Hepatocyte (in vitro differentiated cells): ENCODE measurements around the gene FAM221A. TPM values are rescaled to one million over a fixed set of nuclear protein-coding genes. Genes with fewer than 3 reads are reported as not detected.

Source experiments
- DNase-seq: peaks from one replicate; pipeline ENCODE4 v3.0.0-alpha.2; 2016; ENCODE audit warnings: low spot score
- H2AFZ ChIP-seq: fragments of 200-600 bp; sonication (generic); 2 replicates; pipeline ENCODE4 v1.6.0; 2016; ENCODE audit warnings: antibody characterized with exemption, mild to moderate bottlenecking
- H3K27ac ChIP-seq: fragments of 200-600 bp; sonication (generic); 2 replicates; pipeline ENCODE4 v1.5.1; 2016; ENCODE audit warnings: mild to moderate bottlenecking
- H3K27me3 ChIP-seq: fragments of 200-600 bp; sonication (generic); 2 replicates; pipeline ENCODE4 v1.6.1; 2016
- H3K36me3 ChIP-seq: fragments of 200-600 bp; sonication (generic); replicated peaks from 2 replicates; pipeline ENCODE4 v1.5.1; 2016; ENCODE audit warnings: low read depth; ENCODE audit not compliant: insufficient read depth
- H3K4me1 ChIP-seq: fragments of 200-600 bp; sonication (generic); 2 replicates; pipeline ENCODE4 v1.5.1; 2016; ENCODE audit warnings: mild to moderate bottlenecking, moderate library complexity; ENCODE audit not compliant: insufficient read depth
- H3K4me2 ChIP-seq: fragments of 200-600 bp; sonication (generic); 2 replicates; pipeline ENCODE4 v1.6.0; 2016
- H3K4me3 ChIP-seq: fragments of 200-600 bp; sonication (generic); 2 replicates; pipeline ENCODE4 v1.5.1; 2016; ENCODE audit warnings: mild to moderate bottlenecking
- H3K79me2 ChIP-seq: fragments of 200-600 bp; sonication (generic); 2 replicates; pipeline ENCODE4 v1.6.0; 2017; ENCODE audit warnings: mild to moderate bottlenecking
- H3K9me2 ChIP-seq: fragments of 200-600 bp; sonication (generic); replicated peaks from 2 replicates; pipeline ENCODE4 v1.6.0; 2017; ENCODE audit warnings: mild to moderate bottlenecking; ENCODE audit not compliant: insufficient read depth
- H3K9me3 ChIP-seq: fragments of 200-600 bp; sonication (generic); 2 replicates; pipeline ENCODE4 v1.5.1; 2016; ENCODE audit warnings: low read depth, mild to moderate bottlenecking
- H4K20me1 ChIP-seq: fragments of 200-600 bp; sonication (generic); 2 replicates; pipeline ENCODE4 v1.6.0; 2016; ENCODE audit warnings: mild to moderate bottlenecking; ENCODE audit not compliant: insufficient read depth, poor library complexity, severe bottlenecking
- CTCF ChIP-seq: fragments of 200-600 bp; sonication (generic); IDR thresholded peaks from 2 replicates; pipeline ENCODE4 v1.5.1; 2016; ENCODE audit warnings: antibody characterized with exemption, mild to moderate bottlenecking; ENCODE audit not compliant: poor library complexity
- EZH2 ChIP-seq: fragments of 200-600 bp; sonication (generic); IDR thresholded peaks from 2 replicates; pipeline ENCODE4 v1.6.1; 2016; ENCODE audit warnings: antibody characterized with exemption, mild to moderate bottlenecking, borderline replicate concordance
- EZH2phosphoT487 ChIP-seq: fragments of 200-600 bp; sonication (generic); IDR thresholded peaks from one replicate; pipeline ENCODE4 v1.6.1; 2018; ENCODE audit warnings: antibody characterized with exemption, mild to moderate bottlenecking, low read depth, moderate library complexity; ENCODE audit not compliant: unreplicated experiment, severe bottlenecking
- WGBS: methylation state at CpG from one replicate; pipeline ENCODE4 v1.1.6; 2016; ENCODE audit warnings: low lambda C conversion rate; ENCODE audit errors: missing lambda C conversion rate; 5-methylcytosine and 5-hydroxymethylcytosine counted together
- polyA plus RNA-seq: library from polyadenylated mRNA; unstranded; fragments of >200 nt; fragmentation: Nextera tagmentation; extraction: Ambion mirVana; gene quantifications from 2 replicates; pipeline ENCODE4 v1.2.1, GENCODE V29; 2016
- total RNA-seq: library from RNA; depleted of rRNA; stranded (reverse); fragments of >200 nt; gene quantifications from 2 replicates; pipeline ENCODE4 v1.2.3, GENCODE V29; 2014

FAM221A gene
- total and polyA plus RNA-seq, 2 experiments from 2014 or later = 9.2 to 17.5 TPM

- no peak overlapping the region for H2AFZ ChIP-seq
- no peak overlapping the region for H3K27ac ChIP-seq
- 74% methylated on average over 8 of the region's 8 CpGs for whole genome bisulfite sequencing
Measured at GRCh38 chr7:23662124-23662983, 17.6 kb upstream of the FAM221A start.

GRCh38 chr7:23662984-23663313 lies 17.1 kb upstream of the FAM221A start:
- 79% methylated on average over 2 of the region's 2 CpGs for WGBS
- DNase-seq = no peak
- Histone ChIP-seq H3K4me3 (no peak overlapping the region), H3K9me2 (no peaks in the 10 kb centered on the region), H3K4me2 (no peak overlapping the region), H3K36me3 (no peaks in the 10 kb centered on the region), H4K20me1 (no peaks in the 10 kb centered on the region), H3K9me3 (no peaks in the 10 kb centered on the region), H3K4me1 (no peaks in the 10 kb centered on the region), H2AFZ (no peak overlapping the region), H3K27me3 (no peaks in the 10 kb centered on the region), H3K27ac (no peak overlapping the region), H3K79me2 (no peaks in the 10 kb centered on the region)
- TF ChIP-seq CTCF (no peak), EZH2 (no peak), EZH2phosphoT487 (no peak)

More at GRCh38 chr7:23662124-23662983, 17.6 kb upstream of the FAM221A start:
- H3K79me2 ChIP-seq = no peaks in the 10 kb centered on the region
- no peak for DNase-seq
- no peaks in the 10 kb centered on the region for H3K9me3 ChIP-seq
- no peak overlapping the region for H3K4me2 ChIP-seq
- no peak overlapping the region for H3K4me3 ChIP-seq
- no peaks in the 10 kb centered on the region for H3K4me1 ChIP-seq
- TF ChIP-seq EZH2phosphoT487 = no peak
- TF ChIP-seq EZH2 = no peak
- TF ChIP-seq CTCF = no peak
- no peaks in the 10 kb centered on the region for H3K9me2 ChIP-seq
- H4K20me1 ChIP-seq = no peaks in the 10 kb centered on the region
- H3K36me3 ChIP-seq = no peaks in the 10 kb centered on the region
- H3K27me3 ChIP-seq = no peaks in the 10 kb centered on the region

- H3K27ac ChIP-seq = no peak overlapping the region
- TF ChIP-seq EZH2 = no peak
- TF ChIP-seq EZH2phosphoT487 = no peak
- no peak for TF ChIP-seq CTCF
- no peaks in the 10 kb centered on the region for H3K79me2 ChIP-seq
- H4K20me1 ChIP-seq = no peaks in the 10 kb centered on the region
- H3K4me3 ChIP-seq = no peak overlapping the region
- H3K36me3 ChIP-seq = no peaks in the 10 kb centered on the region
- H3K9me2 ChIP-seq = no peaks in the 10 kb centered on the region
- no peak overlapping the region for H3K4me2 ChIP-seq
- no peak overlapping the region for H2AFZ ChIP-seq
- no peaks in the 10 kb centered on the region for H3K9me3 ChIP-seq
- DNase-seq = no peak
- H3K4me1 ChIP-seq = no peaks in the 10 kb centered on the region
- no peaks in the 10 kb centered on the region for H3K27me3 ChIP-seq
Measured at GRCh38 chr7:23664122-23664521, 15.9 kb upstream of the FAM221A start.
